Measurements from ENCODE around the gene NEK11. TPM values are rescaled to one million over a fixed set of nuclear protein-coding genes. Genes with fewer than 3 reads are reported as not detected.

The NEK11 gene
- total and polyA plus RNA-seq, 2 donors, result 3.0 to 26.0 TPM

DNA sequence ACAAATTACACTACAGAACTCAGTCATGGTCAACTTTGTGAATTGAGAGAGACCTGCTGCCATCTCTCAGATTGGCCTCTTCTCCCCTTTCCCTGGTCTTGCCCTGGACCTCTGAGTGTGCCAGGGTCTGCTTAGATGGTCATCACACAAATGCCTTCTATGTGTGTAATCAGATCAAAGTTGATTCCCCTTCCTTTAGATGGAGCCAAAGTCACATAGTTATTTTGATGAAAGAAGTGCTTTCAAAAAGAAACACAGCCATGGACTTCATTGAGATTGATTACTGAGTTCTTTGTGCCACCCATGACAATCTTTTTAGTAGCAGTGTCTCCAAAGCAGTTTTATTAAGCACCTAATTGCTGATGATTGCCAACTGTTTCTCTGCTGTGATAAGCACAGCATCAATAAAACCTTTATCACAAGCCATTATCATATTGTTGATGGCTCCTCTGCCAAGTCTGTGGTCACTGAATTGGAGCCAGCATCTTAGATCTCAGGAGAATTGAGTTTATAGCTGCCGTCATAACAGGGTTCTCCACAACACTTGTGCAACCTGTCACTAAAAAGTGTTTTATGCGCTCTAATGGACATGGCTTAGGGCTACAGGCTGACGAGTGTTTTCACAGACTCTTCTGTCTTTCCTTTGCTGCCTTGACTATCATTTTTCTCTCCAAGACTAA, 205.2 kb downstream of the NEK11 start:
- Histone ChIP-seq H3K4me3 (ENCODE audit: low read depth, low read length) (no peak overlapping the region), H3K27ac (ENCODE audit: low read depth) (no peak overlapping the region), H3K4me1 (ENCODE audit: insufficient read depth) (no peaks in the 10 kb centered on the region), H3K36me3 (ENCODE audit: insufficient read depth) (no peaks in the 10 kb centered on the region)
- WGBS, result 60% methylated on average over 3 of the region's 3 CpGs
- no peak for DNase-seq (ENCODE audit: extremely low spot score)

GRCh38 chr3:131232711-131233267, 206.1 kb downstream of the NEK11 start:
- 92% methylated on average over 3 of the region's 3 CpGs for WGBS
- DNase-seq (ENCODE audit: extremely low spot score), result no peak
- Histone ChIP-seq H3K4me1 (ENCODE audit: insufficient read depth) (no peaks in the 10 kb centered on the region), H3K27ac (ENCODE audit: low read depth) (no peak overlapping the region), H3K36me3 (ENCODE audit: insufficient read depth) (no peaks in the 10 kb centered on the region), H3K4me3 (ENCODE audit: low read depth, low read length) (no peak overlapping the region)

DNA sequence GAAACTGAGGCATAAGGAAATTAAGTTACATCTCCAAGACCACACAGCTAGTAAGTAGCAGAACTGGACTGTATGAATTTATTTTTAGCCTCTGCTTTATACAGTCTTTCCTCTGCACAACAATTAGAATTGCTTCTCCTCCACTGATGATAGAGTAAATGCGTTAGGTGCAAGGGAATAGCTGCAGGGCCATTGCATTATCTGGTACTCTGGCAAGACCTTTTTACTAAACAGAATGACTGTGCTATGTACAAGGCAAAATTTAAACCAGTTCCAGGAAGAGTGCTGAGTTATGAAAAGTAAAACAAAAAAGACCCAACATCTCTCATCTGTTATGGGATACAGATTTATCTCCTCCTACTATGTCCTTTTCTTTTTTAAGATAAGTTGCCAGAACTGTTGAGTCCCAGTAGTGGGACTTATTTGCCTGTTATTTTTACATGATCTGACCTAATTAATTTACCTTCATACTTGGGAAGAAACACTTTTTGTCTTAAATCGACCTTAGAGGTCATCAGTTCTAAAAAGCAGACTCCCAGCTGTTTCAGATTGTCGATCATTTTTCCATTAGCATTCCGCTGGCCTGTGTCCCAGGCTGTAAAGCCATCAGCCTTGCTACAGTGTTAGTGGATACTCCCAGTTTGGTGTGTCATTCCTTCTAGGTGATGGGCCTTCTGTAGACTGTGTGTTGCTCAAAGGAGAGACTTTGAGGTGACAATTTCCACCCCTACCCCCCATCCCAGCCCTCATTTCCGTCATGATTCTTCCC, 207.4 kb downstream of the NEK11 start:
- no peak for DNase-seq (ENCODE audit: extremely low spot score)
- no peak overlapping the region for H3K4me3 ChIP-seq (ENCODE audit: low read depth, low read length)
- no peaks in the 10 kb centered on the region for H3K36me3 ChIP-seq (ENCODE audit: insufficient read depth)
- WGBS, result 60% methylated on average over 5 of the region's 5 CpGs
- H3K4me1 ChIP-seq (ENCODE audit: insufficient read depth), result no peaks in the 10 kb centered on the region
- no peak overlapping the region for H3K27ac ChIP-seq (ENCODE audit: low read depth)

- Histone ChIP-seq H3K36me3 (ENCODE audit: insufficient read depth) (no peaks in the 10 kb centered on the region), H3K27ac (ENCODE audit: low read depth) (no peak overlapping the region), H3K4me3 (ENCODE audit: low read depth, low read length) (no peak overlapping the region), H3K4me1 (ENCODE audit: insufficient read depth) (no peaks in the 10 kb centered on the region)
- no peak for DNase-seq (ENCODE audit: extremely low spot score)
- WGBS, result 61% methylated on average over 6 of the region's 6 CpGs
These were observed 209.7 kb downstream of the NEK11 start for GRCh38 chr3:131236421-131236820.

- 90% methylated on average over 2 of the region's 2 CpGs for WGBS
- Histone ChIP-seq H3K27ac (ENCODE audit: low read depth) (no peak overlapping the region), H3K36me3 (ENCODE audit: insufficient read depth) (no peaks in the 10 kb centered on the region), H3K4me1 (ENCODE audit: insufficient read depth) (no peaks in the 10 kb centered on the region), H3K4me3 (ENCODE audit: low read depth, low read length) (no peak overlapping the region)
- DNase-seq (ENCODE audit: extremely low spot score), result no peak
These were observed 211.8 kb downstream of the NEK11 start for GRCh38 chr3:131238496-131238895.

DNA sequence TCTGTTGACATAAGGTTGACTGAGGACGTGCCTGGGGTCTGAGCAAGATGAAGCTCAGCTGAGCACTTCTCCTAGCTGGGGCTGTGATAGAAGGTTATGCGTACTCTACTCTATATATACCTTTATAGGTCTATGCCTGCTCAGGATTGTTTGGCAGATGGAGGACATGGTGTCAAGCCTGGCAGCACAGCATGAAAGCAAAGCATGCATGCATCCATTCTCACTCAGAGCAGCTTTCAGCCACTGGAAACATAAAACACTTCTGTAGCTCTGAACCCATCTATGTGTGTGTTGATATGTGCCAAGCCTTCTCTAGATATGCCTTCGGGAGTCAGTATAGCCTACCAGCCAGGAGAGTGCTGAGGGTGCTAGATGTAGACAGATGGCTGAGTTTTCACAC, 212.6 kb downstream of the NEK11 start:
- H3K27ac ChIP-seq (ENCODE audit: low read depth), result no peak overlapping the region
- H3K36me3 ChIP-seq (ENCODE audit: insufficient read depth), result no peaks in the 10 kb centered on the region
- no peak for DNase-seq (ENCODE audit: extremely low spot score)
- no peaks in the 10 kb centered on the region for H3K4me1 ChIP-seq (ENCODE audit: insufficient read depth)
- 70% methylated on average over 3 of the region's 3 CpGs for WGBS
- H3K4me3 ChIP-seq (ENCODE audit: low read depth, low read length), result no peak overlapping the region

DNA sequence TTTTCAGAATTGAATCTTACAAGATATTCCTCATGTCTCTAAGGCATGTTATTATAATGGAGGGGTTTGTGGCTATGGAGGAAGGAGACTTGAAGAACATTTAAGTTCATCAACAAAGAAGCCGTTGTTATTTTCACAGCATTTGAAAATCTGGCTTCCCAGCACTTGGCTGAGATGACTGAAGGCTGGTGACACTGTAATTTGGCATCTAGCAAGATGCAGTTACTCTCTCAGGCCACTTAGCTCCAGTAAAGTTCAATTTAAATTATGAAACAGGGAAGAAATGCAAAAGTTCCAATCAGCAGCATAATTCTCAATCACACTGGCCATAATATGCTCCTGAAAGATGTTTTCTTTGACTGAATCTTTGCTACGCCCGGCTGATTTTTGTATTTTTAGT, 215.5 kb downstream of the NEK11 start:
- Histone ChIP-seq H3K36me3 (ENCODE audit: insufficient read depth) (no peaks in the 10 kb centered on the region), H3K4me3 (ENCODE audit: low read depth, low read length) (no peak overlapping the region), H3K4me1 (ENCODE audit: insufficient read depth) (no peaks in the 10 kb centered on the region), H3K27ac (ENCODE audit: low read depth) (no peak overlapping the region)
- 88% methylated on average over 3 of the region's 3 CpGs for WGBS
- DNase-seq (ENCODE audit: extremely low spot score), result no peak

DNA sequence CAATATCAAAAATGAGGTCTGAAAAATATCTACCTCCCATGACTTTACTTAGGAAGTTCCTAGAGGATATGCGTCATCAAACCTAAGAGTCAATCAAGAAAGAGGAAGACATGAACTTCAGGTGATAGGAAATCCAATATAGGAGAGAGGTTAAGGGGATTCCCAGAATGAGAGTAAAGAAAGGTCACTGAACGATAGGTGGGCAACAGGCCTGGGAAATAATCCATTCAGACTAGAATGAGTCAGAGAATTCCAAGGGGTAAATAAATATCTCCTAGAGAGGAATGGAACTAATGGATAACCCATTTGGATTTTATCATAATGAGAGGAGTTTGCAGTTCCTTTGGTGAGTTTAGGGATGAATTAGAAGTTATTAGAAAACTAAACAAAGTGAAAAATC, 223.8 kb downstream of the NEK11 start:
- WGBS, result 46% methylated on average over 2 of the region's 2 CpGs

GRCh38 chr3:131260525-131260924, 233.8 kb downstream of the NEK11 start:
- no peak for DNase-seq (ENCODE audit: extremely low spot score)
- Histone ChIP-seq H3K27ac (ENCODE audit: low read depth) (no peak overlapping the region), H3K36me3 (ENCODE audit: insufficient read depth) (no peaks in the 10 kb centered on the region), H3K4me1 (ENCODE audit: insufficient read depth) (no peaks in the 10 kb centered on the region), H3K4me3 (ENCODE audit: low read depth, low read length) (no peak overlapping the region)
- 70% methylated on average over 3 of the region's 3 CpGs for WGBS

More for the DNA sequence above, 223.8 kb downstream of the NEK11 start:
- no peaks in the 10 kb centered on the region for H3K36me3 ChIP-seq (ENCODE audit: insufficient read depth)
- no peaks in the 10 kb centered on the region for H3K4me1 ChIP-seq (ENCODE audit: insufficient read depth)
- H3K4me3 ChIP-seq (ENCODE audit: low read depth, low read length), result no peak overlapping the region
- no peak for DNase-seq (ENCODE audit: extremely low spot score)
- no peak overlapping the region for H3K27ac ChIP-seq (ENCODE audit: low read depth)

DNA sequence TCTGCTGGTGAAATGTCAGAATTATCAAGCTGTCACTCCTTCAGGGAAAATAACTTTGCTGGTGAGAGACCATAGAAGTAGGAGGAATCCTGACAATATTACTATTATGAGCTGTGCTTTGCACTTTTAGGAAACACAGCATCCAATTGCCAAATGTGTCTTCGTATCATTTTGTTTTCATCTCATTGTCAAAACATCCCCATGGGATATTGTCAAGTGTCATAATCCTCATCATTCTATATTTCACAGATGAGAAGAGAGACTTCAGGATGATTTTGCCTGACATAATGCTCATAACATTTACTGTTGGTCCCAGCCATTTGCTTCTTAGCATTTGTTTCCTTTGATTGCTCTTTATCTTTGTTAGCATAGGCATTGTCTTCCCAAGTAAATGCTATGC, 234.4 kb downstream of the NEK11 start:
- 88% methylated on average over 1 of the region's 1 CpG for WGBS
- H3K4me1 ChIP-seq (ENCODE audit: insufficient read depth), result no peaks in the 10 kb centered on the region
- no peaks in the 10 kb centered on the region for H3K36me3 ChIP-seq (ENCODE audit: insufficient read depth)
- H3K4me3 ChIP-seq (ENCODE audit: low read depth, low read length), result no peak overlapping the region
- H3K27ac ChIP-seq (ENCODE audit: low read depth), result no peak overlapping the region
- DNase-seq (ENCODE audit: extremely low spot score), result no peak

DNA sequence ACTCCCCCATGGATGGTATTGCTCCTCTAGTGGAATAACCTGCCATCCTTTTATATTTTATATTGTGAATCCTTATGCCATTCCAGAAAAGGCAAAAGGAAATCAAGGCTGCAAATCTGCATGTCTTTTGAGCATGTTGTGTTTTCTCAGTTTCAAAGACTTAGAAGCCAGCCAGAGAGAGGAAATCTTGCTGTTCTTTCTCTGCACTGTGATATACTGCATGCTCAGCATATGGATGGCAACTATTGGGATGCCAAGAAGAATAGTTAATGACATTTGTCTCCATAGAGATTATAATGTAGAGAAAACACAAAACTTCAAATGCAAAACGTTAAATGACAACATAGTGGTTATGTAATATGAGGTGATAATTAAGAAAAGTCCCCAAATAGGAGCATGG, 248.9 kb downstream of the NEK11 start:
- DNase-seq (ENCODE audit: extremely low spot score), result no peak
- WGBS, result 66% methylated on average over 1 of the region's 1 CpG
- Histone ChIP-seq H3K36me3 (ENCODE audit: insufficient read depth) (no peaks in the 10 kb centered on the region), H3K4me3 (ENCODE audit: low read depth, low read length) (no peak overlapping the region), H3K4me1 (ENCODE audit: insufficient read depth) (no peaks in the 10 kb centered on the region), H3K27ac (ENCODE audit: low read depth) (no peak overlapping the region)

DNA sequence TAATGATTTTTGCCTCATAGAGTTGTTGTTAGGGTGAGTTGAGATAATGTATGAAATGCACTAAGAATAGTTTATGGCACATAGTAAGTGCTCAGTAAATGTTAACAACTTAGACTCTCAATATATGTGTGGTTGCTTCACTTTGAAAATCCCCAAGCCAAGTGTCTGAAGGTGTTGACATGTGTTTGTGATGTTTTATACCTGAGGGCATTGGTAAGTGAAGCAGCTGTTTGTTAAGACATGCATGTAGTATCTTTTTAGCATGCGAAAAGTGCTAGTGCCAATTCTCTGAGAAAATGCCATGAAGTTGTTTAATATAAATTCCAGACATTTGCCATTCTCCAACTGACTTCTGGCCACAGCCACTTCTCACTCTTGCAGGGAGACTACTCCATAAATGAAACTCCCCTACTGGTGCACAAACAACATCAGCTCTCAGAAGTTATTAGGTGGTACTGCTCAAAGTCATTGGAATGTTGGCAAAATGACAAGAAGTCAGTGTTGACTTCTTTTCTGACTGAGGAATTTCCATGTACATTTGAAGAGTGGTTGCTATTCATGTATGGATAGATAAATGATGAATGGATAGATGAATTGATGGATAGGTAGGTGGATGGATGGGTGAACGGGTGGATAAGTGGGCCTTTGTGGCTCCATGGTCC, 251.3 kb downstream of the NEK11 start:
- no peaks in the 10 kb centered on the region for H3K4me1 ChIP-seq (ENCODE audit: insufficient read depth)
- no peak overlapping the region for H3K4me3 ChIP-seq (ENCODE audit: low read depth, low read length)
- no peaks in the 10 kb centered on the region for H3K36me3 ChIP-seq (ENCODE audit: insufficient read depth)
- DNase-seq (ENCODE audit: extremely low spot score), result no peak
- 97% methylated on average over 2 of the region's 2 CpGs for WGBS
- no peak overlapping the region for H3K27ac ChIP-seq (ENCODE audit: low read depth)

GRCh38 chr3:131279577-131279976, 252.9 kb downstream of the NEK11 start:
- H3K4me3 ChIP-seq (ENCODE audit: low read depth, low read length), result no peak overlapping the region
- H3K27ac ChIP-seq (ENCODE audit: low read depth), result no peak overlapping the region
- no peaks in the 10 kb centered on the region for H3K4me1 ChIP-seq (ENCODE audit: insufficient read depth)
- no peaks in the 10 kb centered on the region for H3K36me3 ChIP-seq (ENCODE audit: insufficient read depth)
- WGBS, result 94% methylated on average over 2 of the region's 2 CpGs
- no peak for DNase-seq (ENCODE audit: extremely low spot score)

- WGBS, result 19% methylated on average over 2 of the region's 2 CpGs
- DNase-seq (ENCODE audit: extremely low spot score), result no peak
- Histone ChIP-seq H3K4me1 (ENCODE audit: insufficient read depth) (no peaks in the 10 kb centered on the region), H3K36me3 (ENCODE audit: insufficient read depth) (no peaks in the 10 kb centered on the region), H3K4me3 (ENCODE audit: low read depth, low read length) (no peak overlapping the region), H3K27ac (ENCODE audit: low read depth) (no peak overlapping the region)
These were observed 255.7 kb downstream of the NEK11 start for GRCh38 chr3:131282379-131282778.
